ENCODE data around the gene CAPS2. TPM values are rescaled to one million over a fixed set of nuclear protein-coding genes. Genes with fewer than 3 reads are reported as not detected.

CAPS2 gene
- total and polyA plus RNA-seq, 7 donors = 1.1 to 17.8 (median 7.7) TPM

DNA sequence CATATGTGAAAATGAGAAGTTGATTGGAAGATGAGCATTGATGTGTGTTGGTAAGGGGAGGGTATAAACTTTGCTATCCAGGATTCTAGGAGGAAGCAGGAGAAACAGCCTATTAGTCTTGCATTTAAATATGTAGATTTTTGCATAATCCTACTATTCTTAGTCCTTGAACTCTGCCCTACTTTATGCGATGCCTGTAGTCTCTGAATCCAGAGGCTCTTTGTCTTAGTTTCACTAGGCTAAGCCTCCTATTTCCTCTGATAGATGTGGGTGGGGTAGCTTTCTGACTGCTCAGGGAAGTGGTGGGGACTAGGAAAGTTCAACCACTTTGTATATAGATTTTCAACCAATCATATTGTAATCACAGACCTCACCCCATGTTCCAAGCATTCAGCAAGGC, 71.0 kb downstream of the CAPS2 start:
- 41 to 51% methylated on average over 1 of the region's 1 CpG for WGBS, 2 donors
- no peak for TF ChIP-seq POLR2A (IDR thresholded peaks at IDR 0.05)
- TF ChIP-seq POLR2AphosphoS5 (IDR thresholded peaks at IDR 0.05) = no peak
- no peak for TF ChIP-seq EP300 (IDR thresholded peaks at IDR 0.05)
- TF ChIP-seq, protein P1, sequence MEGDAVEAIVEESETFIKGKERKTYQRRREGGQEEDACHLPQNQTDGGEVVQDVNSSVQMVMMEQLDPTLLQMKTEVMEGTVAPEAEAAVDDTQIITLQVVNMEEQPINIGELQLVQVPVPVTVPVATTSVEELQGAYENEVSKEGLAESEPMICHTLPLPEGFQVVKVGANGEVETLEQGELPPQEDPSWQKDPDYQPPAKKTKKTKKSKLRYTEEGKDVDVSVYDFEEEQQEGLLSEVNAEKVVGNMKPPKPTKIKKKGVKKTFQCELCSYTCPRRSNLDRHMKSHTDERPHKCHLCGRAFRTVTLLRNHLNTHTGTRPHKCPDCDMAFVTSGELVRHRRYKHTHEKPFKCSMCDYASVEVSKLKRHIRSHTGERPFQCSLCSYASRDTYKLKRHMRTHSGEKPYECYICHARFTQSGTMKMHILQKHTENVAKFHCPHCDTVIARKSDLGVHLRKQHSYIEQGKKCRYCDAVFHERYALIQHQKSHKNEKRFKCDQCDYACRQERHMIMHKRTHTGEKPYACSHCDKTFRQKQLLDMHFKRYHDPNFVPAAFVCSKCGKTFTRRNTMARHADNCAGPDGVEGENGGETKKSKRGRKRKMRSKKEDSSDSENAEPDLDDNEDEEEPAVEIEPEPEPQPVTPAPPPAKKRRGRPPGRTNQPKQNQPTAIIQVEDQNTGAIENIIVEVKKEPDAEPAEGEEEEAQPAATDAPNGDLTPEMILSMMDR (IDR thresholded peaks at IDR 0.05) = no peak
- intact Hi-C loops (cut with DNase I) = no loop called here

DNA sequence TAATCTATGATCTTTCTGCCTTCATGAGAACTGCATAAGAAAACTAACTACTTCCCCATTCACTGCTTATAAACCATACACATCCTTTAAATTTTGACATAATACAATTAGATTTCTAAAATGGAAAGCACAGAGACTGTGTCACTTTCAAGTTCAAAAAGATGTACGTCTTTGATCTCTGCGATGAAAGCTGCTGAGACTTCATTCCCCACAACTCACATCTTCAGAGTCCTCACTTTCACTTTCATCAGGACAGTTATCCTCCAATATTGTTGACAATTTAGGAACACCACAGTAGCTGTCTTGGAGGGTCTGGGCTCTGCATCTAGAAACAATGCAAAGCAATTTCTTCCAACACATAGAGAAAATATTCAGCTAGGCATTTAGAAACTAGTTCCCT, 72.6 kb downstream of the CAPS2 start:
- DNase-seq = no peak
- intact Hi-C loops (cut with DNase I) = no loop called here
- WGBS, 2 donors = 77 to 89% methylated on average over 2 of the region's 2 CpGs
- Histone ChIP-seq H3K36me3 (no peaks in the 10 kb centered on the region), H3K27ac (no peak overlapping the region), H3K9me3 (no peaks in the 10 kb centered on the region), H3K4me1 (no peaks in the 10 kb centered on the region), H3K27me3 (no peaks in the 10 kb centered on the region), H3K4me3 (no peak overlapping the region)
- TF ChIP-seq, protein P1 (IDR thresholded peaks at IDR 0.05) = no peak
- no peak for TF ChIP-seq POLR2AphosphoS5 (IDR thresholded peaks at IDR 0.05)
- no peak for TF ChIP-seq POLR2A (IDR thresholded peaks at IDR 0.05)
- no peak for TF ChIP-seq EP300 (IDR thresholded peaks at IDR 0.05)

More for the DNA sequence above, 71.0 kb downstream of the CAPS2 start:
- no peak for DNase-seq
- H3K4me3 ChIP-seq = no peak overlapping the region
- H3K27me3 ChIP-seq = no peaks in the 10 kb centered on the region
- no peaks in the 10 kb centered on the region for H3K9me3 ChIP-seq
- no peak overlapping the region for H3K27ac ChIP-seq
- no peaks in the 10 kb centered on the region for H3K4me1 ChIP-seq
- H3K36me3 ChIP-seq = no peaks in the 10 kb centered on the region

DNA sequence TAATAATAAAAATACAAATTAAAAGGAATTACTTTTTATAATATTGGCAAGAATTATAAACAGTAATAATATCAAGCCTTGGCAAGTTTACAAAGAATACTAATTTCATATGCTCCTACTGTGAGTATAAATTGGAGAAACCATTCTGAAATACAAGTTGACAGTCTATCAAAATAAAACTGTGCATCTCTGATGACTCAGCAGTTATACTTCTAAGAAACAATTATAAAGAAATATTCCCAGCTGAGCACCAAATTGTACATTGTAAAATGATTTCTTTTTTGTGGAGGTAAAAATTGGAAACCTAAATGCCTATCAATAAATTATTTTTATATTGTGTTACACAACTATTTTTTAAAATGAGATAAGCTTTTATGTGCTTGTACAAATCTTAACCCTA, 85.0 kb downstream of the CAPS2 start:
- TF ChIP-seq, protein P1 (IDR thresholded peaks at IDR 0.05) = no peak
- TF ChIP-seq POLR2AphosphoS5 (IDR thresholded peaks at IDR 0.05) (no peak), POLR2A (IDR thresholded peaks at IDR 0.05) (no peak)
- H3K36me3 ChIP-seq = no peaks in the 10 kb centered on the region
- no peaks in the 10 kb centered on the region for H3K4me1 ChIP-seq
- DNase-seq = no peak
- no peaks in the 10 kb centered on the region for H3K9me3 ChIP-seq
- H3K27ac ChIP-seq = no peak overlapping the region
- intact Hi-C loops (cut with DNase I) = no loop called here
- H3K27me3 ChIP-seq = no peaks in the 10 kb centered on the region
- H3K4me3 ChIP-seq = no peak overlapping the region

DNA sequence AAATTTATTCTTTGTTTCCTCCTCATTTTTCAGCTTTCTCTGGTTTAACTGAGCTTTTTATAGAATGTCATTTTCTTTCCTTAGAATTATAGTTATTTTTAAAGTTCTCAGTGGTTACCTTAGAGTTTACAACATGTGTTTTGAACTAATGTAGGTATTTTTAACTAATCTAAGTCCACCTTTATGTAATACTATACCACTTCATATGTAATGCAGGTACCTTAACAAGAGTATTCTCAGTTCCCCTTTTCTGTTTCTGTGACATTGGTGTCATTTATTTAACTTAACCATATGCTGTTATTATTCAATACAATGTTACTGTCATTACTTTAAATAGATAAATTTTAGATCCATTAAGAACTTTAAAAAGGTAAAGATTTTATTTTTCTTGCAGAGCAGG, 90.1 kb downstream of the CAPS2 start:
- Histone ChIP-seq H3K4me3 (no peak overlapping the region), H3K27ac (no peak overlapping the region), H3K4me1 (no peaks in the 10 kb centered on the region), H3K27me3 (no peaks in the 10 kb centered on the region), H3K36me3 (no peaks in the 10 kb centered on the region), H3K9me3 (no peaks in the 10 kb centered on the region)
- TF ChIP-seq POLR2AphosphoS5 (IDR thresholded peaks at IDR 0.05) (no peak), POLR2A (IDR thresholded peaks at IDR 0.05) (no peak), EP300 (IDR thresholded peaks at IDR 0.05) (no peak)
- TF ChIP-seq, protein P1 (IDR thresholded peaks at IDR 0.05) = no peak
- intact Hi-C loops (cut with DNase I) = no loop called here
- DNase-seq = no peak

DNA sequence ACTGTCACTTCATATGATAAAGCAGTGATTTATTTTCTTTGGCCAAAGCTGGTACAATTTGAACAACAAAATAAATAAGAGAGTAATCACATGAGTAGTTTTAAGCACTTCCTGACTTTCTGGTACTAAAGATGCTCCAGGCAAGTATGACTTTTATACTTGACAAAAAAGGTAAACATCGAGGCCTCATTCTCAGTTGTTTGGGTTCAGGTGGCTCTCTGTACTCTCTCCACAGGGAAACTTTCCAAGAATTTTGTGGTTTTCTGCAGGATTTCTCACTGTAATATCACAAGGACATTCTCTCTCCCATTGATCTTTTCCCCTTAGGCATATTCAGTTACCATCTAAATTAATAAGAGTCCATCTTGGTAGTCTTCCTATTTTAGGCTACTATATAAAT, 93.9 kb downstream of the CAPS2 start:
- H3K27ac ChIP-seq = no peak overlapping the region
- WGBS, 2 donors = 45 to 71% methylated on average over 1 of the region's 1 CpG
- H3K4me1 ChIP-seq = no peaks in the 10 kb centered on the region
- intact Hi-C loops (cut with DNase I) = no loop called here
- H3K27me3 ChIP-seq = no peaks in the 10 kb centered on the region
- H3K9me3 ChIP-seq = peaks cover 0 to 4% (median 0%) of the 10 kb centered on the region in 4 donors
- no peaks in the 10 kb centered on the region for H3K36me3 ChIP-seq
- TF ChIP-seq POLR2AphosphoS5 (IDR thresholded peaks at IDR 0.05) = no peak
- TF ChIP-seq POLR2A (IDR thresholded peaks at IDR 0.05) = no peak
- no peak for TF ChIP-seq EP300 (IDR thresholded peaks at IDR 0.05)
- TF ChIP-seq, protein P1 (IDR thresholded peaks at IDR 0.05) = no peak
- H3K4me3 ChIP-seq = no peak overlapping the region
- DNase-seq = no peak

Data from sigmoid colon (tissue), 7 donors.